ENCODE measurements around the gene FIBP.

DNA sequence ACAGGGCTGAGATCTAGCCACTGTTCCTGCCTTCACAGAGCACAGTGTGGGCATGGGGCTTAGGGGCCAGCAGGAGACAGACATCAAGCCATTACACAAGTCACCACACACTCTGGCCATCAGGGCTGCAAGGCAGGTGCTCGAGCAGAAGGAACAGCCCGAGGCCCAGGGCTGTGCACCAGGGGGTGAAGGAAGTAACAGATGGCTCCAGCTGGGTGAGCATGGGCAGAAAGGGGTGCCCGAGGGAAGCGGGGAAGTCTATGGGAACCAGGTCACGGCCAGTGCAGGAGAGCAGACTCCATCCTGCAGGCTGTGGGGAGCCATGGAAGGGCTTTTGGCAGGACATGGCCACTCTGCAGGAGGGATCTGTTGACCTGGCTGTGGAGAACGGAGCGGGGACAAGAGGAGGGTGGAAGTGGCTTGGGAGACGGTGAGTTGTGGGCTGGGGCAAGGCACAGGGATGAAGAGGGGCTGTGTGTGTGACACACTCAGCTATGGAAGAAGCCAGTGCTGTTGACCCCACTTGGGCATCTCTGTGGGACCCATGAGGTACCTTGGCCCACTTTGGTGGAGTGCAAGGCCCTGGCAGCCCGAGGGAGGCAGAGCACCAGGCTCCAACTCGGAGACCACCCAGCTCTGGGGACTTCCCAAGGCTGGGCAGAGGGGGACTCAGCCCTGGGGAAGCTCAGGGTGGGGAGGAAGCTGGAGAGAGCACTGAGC, 27.0 kb upstream of the FIBP start:
- TF ChIP-seq FOS (IDR thresholded peaks at IDR 0.05; ENCODE audit: borderline replicate concordance, insufficient read depth, low read length) (no peak), POLR2A (IDR thresholded peaks at IDR 0.05; ENCODE audit: low read depth, low read length) (no peak), POLR2AphosphoS5 (IDR thresholded peaks at IDR 0.05; ENCODE audit: insufficient read depth, low read depth, low read length) (no peak), EZH2 (IDR thresholded peaks at IDR 0.05; ENCODE audit: borderline replicate concordance, low read depth, low read length, severe bottlenecking) (no peak), JUN (IDR thresholded peaks at IDR 0.05; ENCODE audit: borderline replicate concordance, insufficient read depth, insufficient read length, low read depth) (no peak)
- TF ChIP-seq, protein P1, sequence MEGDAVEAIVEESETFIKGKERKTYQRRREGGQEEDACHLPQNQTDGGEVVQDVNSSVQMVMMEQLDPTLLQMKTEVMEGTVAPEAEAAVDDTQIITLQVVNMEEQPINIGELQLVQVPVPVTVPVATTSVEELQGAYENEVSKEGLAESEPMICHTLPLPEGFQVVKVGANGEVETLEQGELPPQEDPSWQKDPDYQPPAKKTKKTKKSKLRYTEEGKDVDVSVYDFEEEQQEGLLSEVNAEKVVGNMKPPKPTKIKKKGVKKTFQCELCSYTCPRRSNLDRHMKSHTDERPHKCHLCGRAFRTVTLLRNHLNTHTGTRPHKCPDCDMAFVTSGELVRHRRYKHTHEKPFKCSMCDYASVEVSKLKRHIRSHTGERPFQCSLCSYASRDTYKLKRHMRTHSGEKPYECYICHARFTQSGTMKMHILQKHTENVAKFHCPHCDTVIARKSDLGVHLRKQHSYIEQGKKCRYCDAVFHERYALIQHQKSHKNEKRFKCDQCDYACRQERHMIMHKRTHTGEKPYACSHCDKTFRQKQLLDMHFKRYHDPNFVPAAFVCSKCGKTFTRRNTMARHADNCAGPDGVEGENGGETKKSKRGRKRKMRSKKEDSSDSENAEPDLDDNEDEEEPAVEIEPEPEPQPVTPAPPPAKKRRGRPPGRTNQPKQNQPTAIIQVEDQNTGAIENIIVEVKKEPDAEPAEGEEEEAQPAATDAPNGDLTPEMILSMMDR (IDR thresholded peaks at IDR 0.05; ENCODE audit: extremely low read depth in 1 of 2, insufficient read depth in 1 of 2, low read depth in 1 of 2, low read length in 2 of 2) = no peak
- TF ChIP-seq, protein P2, sequence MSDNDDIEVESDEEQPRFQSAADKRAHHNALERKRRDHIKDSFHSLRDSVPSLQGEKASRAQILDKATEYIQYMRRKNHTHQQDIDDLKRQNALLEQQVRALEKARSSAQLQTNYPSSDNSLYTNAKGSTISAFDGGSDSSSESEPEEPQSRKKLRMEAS (IDR thresholded peaks at IDR 0.05; ENCODE audit: insufficient read depth, insufficient read length) = no peak
